ENCODE results near the gene CARHSP1.

DNA sequence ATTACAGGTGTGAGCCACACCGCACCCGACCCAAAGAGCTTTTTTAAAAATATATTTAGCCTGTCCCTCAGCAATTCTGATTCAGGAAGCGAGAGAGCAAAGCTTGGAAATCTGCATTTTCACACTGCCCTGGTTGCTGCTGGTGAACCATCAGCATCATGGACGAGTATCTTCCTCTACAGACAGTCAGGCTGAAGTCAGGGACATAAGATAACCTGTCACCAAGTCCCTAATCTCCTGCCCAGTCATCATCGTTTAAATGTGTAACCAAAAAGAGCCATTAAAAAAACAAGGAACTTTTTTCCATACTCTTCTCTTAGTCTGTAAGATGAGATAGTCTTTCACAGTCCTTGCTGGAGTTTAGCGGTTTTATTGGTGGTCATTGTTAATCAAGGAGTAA, 64.5 kb downstream of the CARHSP1 start:
- TF ChIP-seq PPARA (CRISPR knock-in tag; IDR thresholded peaks at IDR 0.05; ENCODE audit: borderline replicate concordance) (no peak), POU6F1 (CRISPR knock-in tag; IDR thresholded peaks at IDR 0.05; ENCODE audit: borderline replicate concordance, low read depth) (no peak), PATZ1 (CRISPR knock-in tag; IDR thresholded peaks at IDR 0.05; ENCODE audit: borderline replicate concordance) (no peak), ZFP30 (CRISPR knock-in tag; IDR thresholded peaks at IDR 0.05) (no peak), ZNF8 (CRISPR knock-in tag; IDR thresholded peaks at IDR 0.05) (no peak), ARNTL (CRISPR knock-in tag; IDR thresholded peaks at IDR 0.05; ENCODE audit: borderline replicate concordance, low read depth) (no peak)
- TF ChIP-seq, protein P1, sequence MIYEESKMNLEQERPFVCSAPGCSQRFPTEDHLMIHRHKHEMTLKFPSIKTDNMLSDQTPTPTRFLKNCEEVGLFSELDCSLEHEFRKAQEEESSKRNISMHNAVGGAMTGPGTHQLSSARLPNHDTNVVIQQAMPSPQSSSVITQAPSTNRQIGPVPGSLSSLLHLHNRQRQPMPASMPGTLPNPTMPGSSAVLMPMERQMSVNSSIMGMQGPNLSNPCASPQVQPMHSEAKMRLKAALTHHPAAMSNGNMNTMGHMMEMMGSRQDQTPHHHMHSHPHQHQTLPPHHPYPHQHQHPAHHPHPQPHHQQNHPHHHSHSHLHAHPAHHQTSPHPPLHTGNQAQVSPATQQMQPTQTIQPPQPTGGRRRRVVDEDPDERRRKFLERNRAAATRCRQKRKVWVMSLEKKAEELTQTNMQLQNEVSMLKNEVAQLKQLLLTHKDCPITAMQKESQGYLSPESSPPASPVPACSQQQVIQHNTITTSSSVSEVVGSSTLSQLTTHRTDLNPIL (CRISPR knock-in tag; IDR thresholded peaks at IDR 0.05; ENCODE audit: low read depth) = no peak
- TF ChIP-seq, protein P2, sequence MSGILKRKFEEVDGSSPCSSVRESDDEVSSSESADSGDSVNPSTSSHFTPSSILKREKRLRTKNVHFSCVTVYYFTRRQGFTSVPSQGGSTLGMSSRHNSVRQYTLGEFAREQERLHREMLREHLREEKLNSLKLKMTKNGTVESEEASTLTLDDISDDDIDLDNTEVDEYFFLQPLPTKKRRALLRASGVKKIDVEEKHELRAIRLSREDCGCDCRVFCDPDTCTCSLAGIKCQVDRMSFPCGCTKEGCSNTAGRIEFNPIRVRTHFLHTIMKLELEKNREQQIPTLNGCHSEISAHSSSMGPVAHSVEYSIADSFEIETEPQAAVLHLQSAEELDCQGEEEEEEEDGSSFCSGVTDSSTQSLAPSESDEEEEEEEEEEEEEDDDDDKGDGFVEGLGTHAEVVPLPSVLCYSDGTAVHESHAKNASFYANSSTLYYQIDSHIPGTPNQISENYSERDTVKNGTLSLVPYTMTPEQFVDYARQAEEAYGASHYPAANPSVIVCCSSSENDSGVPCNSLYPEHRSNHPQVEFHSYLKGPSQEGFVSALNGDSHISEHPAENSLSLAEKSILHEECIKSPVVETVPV (CRISPR knock-in tag; IDR thresholded peaks at IDR 0.05) = no peak

Data from SK-N-SH treated with all-trans-retinoic acid at 6 μM for 48 hours (cell line).